Activated CD4-positive, alpha-beta T cell treated with anti-CD3 and anti-CD28 coated beads for 4 hours (primary cell): ENCODE measurements around the gene DDX20.
"Not testable (repeated sequence)": the region's sequence is repeated elsewhere in the genome, so short reads cannot be mapped to it uniquely, and the experiment has no call there.

Source experiments
- DNase-seq, 2 donors: peaks; one replicate each; pipeline ENCODE4 v3.0.0-alpha.2; 2020

Gene DDX20

GRCh38 chr1:111734426-111734825 lies 21.3 kb upstream of the DDX20 start:
- no peak for DNase-seq

DNA sequence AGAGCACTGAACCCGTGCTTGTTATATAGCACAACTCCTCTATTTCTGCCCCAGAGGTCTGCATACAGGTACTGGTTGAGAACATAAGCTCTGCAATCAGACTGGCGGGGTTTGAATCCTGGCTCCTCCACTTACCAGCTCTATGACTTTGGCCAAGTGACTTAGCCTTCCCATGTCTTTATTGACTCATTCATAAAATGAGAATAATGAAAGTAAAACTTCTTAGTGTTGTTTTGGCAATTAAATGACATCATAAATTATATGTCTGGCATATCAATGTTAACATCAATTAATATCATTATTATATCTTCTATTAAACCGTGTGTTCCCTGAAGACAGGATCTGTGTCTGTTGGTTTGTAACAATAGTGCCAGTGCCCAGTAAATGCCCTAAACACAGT lies 20.8 kb upstream of the DDX20 start:
- DNase-seq: no peak

DNA sequence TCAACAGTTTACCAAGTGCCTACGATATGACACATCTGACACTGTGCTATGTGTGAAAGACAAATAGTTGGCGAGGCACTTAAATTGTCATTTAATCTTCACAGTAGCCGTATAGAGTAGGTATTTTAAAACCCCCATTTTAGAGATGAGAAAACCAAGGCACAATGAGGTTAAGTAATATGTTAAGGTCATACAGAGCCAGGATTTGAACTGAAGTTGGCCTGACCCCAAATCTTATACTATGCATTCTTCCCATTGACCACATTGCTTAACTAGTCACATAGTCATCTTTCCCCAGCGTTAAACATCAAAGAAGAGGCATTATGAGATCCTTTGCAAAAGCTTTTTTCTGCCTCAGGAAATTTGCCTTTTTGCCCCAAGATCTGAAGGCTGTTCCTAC lies 20.4 kb upstream of the DDX20 start:
- DNase-seq: no peak

DNA sequence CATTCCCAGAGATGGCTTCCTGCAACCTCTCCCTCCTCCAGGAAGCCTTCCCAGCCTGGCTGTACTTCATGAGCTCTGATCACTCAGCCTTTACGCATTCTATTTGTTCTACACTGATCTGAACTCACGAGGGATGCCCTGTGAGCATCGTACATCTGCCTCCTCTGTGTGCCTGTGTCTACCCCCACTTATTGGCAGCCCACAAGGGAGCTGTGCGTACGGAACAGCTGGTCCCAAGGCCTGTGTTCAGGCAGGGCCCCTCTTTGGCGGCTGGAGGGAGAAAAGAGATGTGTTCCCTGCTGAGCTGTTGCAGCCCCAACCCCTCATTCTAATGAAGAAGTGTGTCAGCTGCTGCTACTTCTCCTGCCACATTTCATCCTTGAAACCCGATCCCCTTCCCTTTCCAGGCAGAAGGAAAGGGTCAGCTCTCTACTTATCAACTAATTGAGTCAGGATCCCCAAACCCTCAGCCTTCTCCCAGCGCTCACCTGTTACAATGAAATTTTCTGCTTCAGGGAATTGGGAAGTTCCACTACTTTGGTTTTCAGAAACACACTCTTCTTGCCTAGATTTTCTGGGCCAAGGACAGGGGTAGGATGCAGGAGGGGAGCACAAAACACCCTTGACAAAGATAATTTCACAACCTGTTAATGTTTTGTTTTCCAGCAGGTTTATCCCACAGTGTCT lies 19.7 kb upstream of the DDX20 start:
- no peak for DNase-seq

DNA sequence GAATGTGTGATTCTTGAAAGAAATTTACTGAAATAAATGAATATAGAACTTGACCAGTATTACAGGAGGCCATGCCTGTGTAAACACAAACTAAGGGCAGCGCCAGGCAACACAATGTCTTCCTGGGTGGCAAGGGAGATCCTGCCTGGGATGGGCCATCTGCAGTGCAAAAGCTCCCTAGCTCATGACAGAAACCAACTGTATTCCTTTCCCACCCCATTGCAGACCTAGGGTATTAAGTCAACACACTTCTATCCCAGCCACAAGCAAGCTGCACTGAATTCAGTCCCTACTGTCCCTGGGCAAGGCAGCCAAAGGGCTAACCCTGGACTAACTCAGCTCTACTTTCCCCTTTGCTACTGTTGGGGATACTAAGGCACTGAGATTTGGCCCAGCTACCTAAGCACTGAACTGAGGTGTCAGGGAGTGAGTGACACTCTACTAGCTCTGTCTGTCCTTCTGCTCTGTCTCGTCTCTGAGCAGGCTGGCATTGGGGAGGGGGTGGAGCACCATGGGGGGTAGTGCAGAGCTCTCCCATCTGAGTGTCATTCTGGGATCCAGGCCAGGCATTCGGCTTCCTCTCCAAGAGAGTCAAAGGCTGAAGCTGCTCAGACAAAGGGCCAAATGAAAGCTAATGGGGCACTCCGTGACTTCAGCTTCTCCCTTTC lies 19.0 kb upstream of the DDX20 start:
- DNase-seq: no peak

DNA sequence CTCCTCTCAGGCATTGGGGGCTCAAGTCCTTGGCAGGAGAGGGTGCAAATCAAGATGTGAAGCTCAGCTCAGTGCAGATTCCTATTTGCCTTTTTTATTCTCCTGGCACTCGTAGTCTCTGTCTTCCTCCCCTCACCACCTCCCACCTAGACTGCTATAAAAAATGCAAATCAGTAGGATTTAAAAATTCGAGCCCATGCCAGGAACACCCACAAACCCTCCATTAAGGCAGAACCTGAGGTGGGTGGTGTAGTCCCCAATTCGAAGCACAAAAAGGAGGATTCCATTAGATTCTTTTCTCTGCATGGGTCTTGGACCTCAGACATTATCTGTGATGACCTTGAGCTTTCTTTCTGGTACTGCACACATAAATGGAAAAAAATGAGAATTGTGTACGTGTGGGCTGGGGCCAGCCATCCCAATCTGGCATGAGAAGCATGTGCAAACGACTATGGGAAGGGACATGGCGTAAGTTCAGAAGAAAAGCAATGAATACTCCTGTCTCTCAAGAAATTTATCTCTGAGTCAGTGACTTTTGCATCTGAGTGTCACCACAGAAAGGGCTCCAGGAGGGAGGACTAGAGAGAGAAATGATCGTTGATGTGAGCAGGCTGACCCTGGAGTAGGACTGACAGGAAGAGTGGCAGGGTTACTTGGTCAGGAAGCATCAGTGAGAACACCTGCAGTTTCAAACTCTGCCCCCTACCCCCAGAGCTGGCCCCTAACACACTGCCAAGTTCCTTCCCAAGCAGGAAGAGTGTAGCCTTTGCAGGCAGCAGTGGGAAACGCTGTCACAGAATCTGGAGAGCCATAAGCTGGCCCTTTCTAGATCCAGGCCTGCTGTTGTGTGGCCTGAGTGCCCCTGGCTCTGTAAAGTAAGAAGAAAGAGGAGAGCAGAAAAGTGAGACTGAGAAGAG lies 18.2 kb upstream of the DDX20 start:
- no peak for DNase-seq

DNA sequence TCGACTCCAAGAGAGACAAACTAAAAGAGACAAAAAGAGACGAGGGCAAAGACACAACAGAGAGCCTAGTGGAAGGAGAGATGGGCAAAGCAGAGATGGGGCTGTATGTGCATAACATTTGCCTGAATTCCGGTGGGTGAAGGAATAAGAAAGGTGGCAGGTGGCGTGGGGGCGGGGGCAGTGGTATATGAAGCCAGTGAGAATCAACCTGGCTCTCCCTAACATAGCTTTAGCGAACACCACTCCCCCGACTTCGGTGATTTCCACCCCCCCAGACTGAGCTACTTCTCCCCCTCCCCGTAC lies 17.6 kb upstream of the DDX20 start:
- no peak for DNase-seq

- DNase-seq: peak; percentile 40
Measured at GRCh38 chr1:111738436-111739193, 17.1 kb upstream of the DDX20 start.

GRCh38 chr1:111739194-111739924 lies 16.3 kb upstream of the DDX20 start, which contains the start of gene INKA2:
TSS of gene INKA2 (minus strand) at chr1:111739395. CDS start at chr1:111739242, 153 bp downstream.
- peak; percentile 56 to 61 for DNase-seq

DNA sequence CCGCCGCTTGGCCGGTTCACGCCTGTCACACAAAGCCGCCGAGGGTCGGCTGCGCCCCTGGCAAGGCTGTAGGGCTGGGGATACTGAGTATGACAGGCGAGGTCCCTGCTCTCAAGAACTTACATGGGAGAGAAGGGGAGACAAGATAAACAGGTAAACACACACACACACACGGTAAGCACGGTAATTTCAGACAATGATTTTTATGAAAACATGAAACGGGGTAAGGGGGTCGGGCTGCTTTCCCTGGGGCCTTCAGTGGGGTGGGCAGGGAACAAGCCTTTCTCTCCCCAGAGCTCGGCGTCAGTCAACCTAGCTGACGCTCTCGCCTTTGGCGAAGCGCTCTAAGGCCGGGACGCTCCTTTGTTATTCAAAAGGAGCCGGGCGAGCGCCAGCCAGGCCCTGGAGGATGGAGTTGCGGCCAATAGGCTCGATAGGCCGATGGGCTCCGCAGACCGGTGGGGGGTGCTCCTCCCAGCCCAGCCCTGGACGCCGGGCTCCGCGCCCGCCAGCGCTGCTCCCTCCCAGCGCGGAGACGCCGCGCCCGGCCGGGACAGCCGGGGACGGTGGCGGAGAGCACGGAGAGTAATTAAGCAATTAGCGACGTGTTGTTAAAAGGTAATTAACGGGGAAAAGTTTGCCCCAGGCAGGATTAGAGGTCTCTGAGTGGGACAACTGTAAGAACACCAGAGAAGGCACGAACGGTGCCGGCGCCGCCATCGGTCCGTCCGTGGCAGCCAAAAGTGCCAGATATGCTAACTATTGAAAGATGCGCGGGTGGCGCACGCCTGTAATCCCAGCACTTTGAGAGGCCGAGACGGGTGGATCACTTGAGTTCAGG lies 15.6 kb upstream of the DDX20 start:
- peak in 1 of 2 donors; percentile 17 for DNase-seq

GRCh38 chr1:111742292-111742691 lies 13.4 kb upstream of the DDX20 start:
- not testable (repeated sequence) for DNase-seq

DNA sequence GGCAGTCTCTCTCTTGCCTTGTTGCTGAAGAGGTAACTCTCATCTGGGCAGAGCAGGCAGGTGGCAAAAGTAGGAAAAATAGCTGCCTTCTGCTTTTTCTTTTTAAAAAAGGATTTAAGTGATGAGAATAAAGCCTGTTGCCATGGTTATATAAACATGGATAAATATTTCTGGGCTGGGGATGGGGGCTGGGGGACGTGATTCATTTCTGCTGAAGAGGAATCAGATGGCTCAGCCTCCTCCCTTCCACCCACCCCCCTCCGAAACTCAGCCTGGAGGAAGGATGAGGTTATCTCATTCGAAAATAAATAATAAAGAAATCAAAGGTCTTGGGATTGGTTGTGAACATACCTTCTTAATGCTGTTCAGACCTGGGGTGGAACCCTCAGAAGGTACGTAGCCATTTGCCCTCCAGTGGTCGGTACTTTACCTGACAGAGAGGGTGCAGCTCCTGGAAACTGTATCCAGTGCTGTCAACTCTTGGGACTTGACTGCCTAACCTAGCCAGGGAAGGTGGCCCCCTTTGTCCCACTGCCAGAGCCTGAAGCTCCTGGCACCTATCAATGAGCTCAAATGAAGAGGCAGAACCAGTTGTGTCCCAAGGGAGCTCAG lies 12.7 kb upstream of the DDX20 start:
- no peak for DNase-seq

DNA sequence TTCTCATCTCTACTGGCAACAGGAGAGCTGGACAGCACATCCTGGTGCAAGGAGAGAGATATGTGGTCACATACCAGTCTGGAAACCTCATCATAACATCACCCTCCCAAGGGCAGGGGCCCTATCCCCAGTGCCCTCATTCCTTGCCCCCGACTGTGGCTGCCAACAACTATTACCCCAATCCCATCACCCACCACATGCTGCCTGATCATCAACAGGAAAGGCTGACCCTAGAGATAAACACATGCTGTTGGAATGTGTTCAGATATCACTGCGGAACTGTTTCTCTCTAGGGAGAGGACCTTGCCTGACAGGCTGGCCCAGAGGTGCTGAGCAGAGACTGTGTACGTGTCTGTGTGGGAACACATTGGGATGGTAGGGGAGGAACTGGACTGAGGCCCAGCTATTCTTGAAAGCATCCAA lies 12.0 kb upstream of the DDX20 start:
- no peak for DNase-seq

DNA sequence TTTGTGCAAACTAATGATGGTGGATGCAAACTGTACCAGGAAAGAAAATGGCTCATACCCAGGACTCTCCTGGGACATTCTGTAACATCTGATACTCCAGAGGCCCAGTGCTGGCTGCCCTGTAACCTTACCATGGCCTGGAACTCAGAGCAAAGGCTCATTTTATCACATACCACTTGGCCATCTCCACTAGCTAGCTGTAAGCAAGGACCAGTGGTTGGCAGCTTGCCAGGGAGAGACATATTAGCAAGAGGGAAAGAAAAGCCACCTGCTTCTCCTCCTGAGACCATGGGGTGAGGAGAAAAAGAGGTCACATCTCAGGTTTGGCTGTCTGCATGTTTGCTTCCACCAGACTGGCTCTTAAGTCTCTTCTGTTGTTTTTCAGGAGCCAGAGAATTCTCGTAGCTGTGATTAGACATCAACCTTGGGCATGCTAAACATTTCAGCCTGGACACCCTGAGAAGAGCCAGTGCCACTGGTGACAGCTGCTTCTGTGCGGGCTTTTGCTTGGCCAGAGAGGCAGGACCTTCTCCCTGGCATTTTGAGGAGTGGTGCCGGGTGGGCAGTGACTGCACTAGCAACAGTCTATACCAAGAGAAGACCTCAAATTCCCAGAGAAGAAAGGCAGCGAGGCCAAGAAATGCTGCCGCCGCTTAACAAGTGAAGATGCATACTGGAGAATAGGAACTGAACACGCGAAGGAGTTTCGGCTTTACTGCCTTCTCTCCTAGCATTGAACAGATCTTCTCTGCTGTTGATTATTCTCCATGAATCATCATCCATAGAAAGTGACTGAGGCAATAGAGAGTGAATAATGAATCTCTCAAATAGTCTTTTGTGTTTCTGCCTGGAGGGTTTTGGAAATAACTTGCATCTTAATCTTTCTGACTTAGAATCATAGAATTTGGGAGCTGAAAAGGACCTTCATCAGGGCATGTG lies 9.8 kb upstream of the DDX20 start:
- no peak for DNase-seq

DNA sequence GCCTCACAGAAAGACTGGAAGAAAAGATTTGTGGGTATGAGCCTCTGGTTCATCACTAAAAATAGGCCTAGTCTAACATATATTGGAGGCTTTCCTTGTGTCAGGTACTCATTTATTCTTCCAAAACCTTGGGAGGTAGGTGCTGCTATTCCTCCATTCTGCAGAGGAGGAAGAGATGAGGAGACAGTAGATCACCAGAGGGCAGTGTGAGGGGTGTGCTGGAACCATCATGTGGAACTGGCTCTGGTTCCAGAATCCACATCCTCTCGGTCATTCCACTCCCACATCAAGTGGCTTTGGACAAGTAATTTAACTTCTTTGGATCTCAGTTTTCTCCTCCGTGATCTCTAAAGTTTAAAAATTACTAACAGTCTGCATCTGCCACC lies 9.1 kb upstream of the DDX20 start:
- no peak for DNase-seq

DNA sequence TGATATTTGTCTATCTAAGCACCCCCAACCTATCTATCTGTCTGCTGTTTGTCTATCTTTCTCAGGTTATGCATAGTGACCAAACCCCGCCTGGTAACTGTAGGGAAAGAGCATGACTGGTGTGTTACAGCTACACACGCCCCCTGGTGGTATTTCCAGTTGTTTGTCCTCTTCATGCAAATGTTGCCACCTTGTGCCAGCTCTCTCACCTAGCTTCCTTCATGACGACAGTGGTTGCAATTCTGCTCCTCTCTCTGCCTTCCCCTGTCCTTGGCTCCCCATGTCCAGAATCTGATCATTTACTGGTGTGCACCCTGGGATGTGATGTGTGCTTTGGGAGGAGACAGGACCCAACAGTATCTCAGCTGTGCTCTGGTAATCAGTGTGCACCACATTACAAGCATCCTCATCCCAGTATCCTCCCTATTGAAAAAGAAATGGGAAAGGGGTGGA lies 8.4 kb upstream of the DDX20 start:
- peak; percentile 74 to 75 for DNase-seq

DNA sequence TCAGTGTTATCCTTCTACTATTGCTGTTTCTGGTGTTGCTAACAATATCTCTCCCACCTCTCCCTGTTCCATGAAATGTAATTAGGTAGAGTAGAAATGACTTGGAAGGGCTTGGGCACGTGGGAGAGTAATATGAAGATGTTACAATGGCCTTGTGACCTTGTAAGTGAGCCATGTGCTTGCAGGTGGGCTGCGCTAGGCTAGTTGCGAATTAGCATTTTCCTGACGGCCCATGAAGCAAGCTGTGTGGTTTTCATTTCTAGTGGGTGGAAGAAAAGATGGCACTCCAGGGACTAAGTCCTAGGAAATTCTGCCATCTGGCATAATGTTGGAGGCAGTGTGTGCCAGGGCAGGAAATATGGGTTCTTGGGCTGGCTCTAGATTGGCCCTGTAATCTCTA lies 7.8 kb upstream of the DDX20 start:
- no peak for DNase-seq

DNA sequence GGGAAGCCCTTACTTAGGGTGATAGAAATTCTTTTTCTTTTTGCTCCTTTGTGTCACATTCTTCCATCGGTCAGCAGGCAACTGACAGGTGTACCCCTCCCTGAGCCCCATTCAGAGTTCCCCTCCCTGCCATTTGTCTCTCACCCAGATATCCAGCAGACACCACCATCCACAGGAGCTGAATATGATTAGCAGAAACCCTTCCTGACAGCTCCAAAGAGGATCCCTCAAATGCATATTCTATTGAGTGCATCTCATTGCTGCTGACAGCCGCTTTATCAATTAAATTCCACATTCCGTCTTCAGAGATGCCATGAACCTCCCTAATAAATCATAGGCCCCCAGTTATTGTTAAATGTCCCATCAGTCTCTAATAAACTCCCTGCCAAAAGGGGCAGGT lies 6.1 kb upstream of the DDX20 start:
- DNase-seq: no peak

DNA sequence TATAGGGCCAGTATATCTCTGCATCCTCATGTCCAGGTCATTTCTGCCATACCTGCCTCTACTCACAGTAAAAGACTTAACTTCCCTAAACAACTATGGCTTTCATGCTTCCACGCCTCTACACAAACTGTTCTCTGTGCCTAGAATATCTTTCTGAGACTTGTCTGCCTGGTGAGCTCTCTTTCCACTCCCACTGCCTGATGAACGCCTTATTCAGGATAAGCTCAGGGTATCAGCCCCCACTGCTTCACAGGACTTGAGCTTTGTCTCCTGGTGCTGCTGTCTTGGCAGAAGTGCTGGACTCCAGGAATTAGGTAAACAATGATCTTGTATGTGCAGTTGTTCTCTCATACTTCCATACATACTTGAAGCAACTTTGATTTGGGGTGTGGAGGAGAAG lies 4.8 kb upstream of the DDX20 start:
- DNase-seq: no peak
